SK-N-MC (cell line): ENCODE data around the gene INS.

ENCODE experiments used
- EZH2 ChIP-seq: fragments of 200-600 bp; sonication (generic); IDR thresholded peaks from one replicate; pipeline ENCODE4 v1.6.1; 2017; ENCODE audit warnings: antibody characterized with exemption
- POLR2AphosphoS5 ChIP-seq: IDR thresholded peaks from 2 replicates; pipeline ENCODE4 v1.6.1; 2012; ENCODE audit warnings: mild to moderate bottlenecking, low read depth, low read length, borderline replicate concordance

- no peak for TF ChIP-seq POLR2AphosphoS5
- TF ChIP-seq EZH2 = no peak
Measured at GRCh38 chr11:2123628-2123960, 37.4 kb downstream of the INS start.
